ENCODE measurements around the gene CMTM3. TPM values are rescaled to one million over a fixed set of nuclear protein-coding genes. Genes with fewer than 3 reads are reported as not detected.

The CMTM3 gene
- total and polyA plus RNA-seq, 2 experiments from 2014 or later: 32.6 to 47.0 TPM

DNA sequence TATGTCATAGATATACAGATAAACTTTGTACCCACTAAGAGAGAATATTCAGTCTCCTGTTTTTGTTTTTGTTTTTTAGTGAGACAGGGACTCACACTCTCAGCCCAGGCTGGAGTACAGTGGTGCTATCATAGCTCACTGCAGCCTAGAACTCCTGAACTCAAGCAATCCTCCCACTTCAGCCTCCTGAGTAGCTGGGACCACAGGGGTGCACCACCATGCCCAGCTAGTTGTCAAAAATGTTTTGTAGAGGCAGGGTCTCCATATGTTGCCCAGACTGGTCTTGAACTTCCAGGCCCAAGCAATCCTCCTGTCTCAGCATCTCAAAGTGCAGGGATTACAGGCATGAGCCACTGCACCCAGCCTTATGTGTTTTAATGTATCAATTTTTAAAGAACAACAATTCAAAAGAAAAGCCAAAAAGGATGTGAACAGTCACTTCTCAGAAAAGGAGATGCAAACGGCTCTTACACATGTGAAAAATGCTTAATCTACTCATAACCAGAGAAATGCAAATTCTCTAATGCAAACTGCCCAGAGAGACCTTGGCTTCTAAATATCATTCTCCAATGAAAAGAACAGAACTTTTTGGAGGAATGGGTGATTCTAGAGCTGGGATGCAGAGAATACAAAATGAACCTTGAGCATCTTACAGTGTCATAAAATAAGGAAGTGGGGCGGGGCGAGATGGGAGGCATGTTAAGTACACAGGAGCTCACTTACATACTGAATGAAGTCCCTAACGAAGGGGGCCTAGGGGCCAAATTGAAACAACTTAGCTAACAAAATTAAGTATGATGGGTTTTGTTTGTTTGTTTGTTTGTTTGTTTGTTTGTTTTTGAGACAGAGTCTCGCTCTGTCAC is 7.3 kb upstream of the CMTM3 start:
- H3F3A ChIP-seq (ENCODE audit: insufficient read depth): no peaks in the 10 kb centered on the region
- H3K36me3 ChIP-seq (ENCODE audit: low read depth): no peaks in the 10 kb centered on the region
- WGBS, 2 experiments (ENCODE audit: low coverage in 1 of 2, low lambda C conversion rate in 2 of 2, missing lambda C conversion rate in 2 of 2): 72 to 74% methylated on average over 5 of the region's 5 CpGs
- H3K27ac ChIP-seq: no peak overlapping the region
- no peaks in the 10 kb centered on the region for H3K9me2 ChIP-seq (ENCODE audit: insufficient read depth)
- H3K4me3 ChIP-seq: no peak overlapping the region
- H3K4me1 ChIP-seq (ENCODE audit: insufficient read depth): no peaks in the 10 kb centered on the region
- no peak overlapping the region for H3K4me2 ChIP-seq (ENCODE audit: unreplicated experiment)
- no peak for DNase-seq
- in situ Hi-C loops (cut with MboI): no loop called here
- no peaks in the 10 kb centered on the region for H4K20me1 ChIP-seq (ENCODE audit: insufficient read depth)
- no peaks in the 10 kb centered on the region for H3K27me3 ChIP-seq (replicated peaks; ENCODE audit: insufficient read depth)
- H3K79me2 ChIP-seq (ENCODE audit: insufficient read depth): no peaks in the 10 kb centered on the region
- no peaks in the 10 kb centered on the region for H3K9me3 ChIP-seq (ENCODE audit: low read depth)
- H3K9ac ChIP-seq: no peak overlapping the region
- TF ChIP-seq EZH2phosphoT487 (IDR thresholded peaks at IDR 0.05; ENCODE audit: insufficient read depth, low read depth) (no peak), EZH2 (IDR thresholded peaks at IDR 0.05; ENCODE audit: insufficient read depth, poor library complexity, severe bottlenecking) (no peak)
- H2AFZ ChIP-seq: no peak overlapping the region

DNA sequence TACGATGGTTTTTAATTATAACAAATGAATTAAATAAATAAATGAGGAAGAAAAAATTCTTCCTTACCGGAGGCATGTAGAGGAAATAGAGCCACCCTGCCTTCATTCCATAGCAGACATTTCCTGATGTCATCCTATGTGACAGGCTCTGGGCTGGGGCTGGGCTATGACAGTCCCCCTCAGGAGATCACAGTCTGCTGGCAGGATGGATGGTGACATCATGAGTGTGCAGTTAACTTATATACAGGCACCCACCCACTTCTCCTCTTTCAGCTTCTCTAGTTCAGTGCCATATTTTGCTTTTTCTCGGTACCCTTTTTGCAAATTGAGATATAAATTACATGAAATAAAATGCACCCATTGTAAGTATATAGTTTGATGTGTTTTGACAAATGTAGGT is 6.4 kb upstream of the CMTM3 start:
- no peaks in the 10 kb centered on the region for H3K4me1 ChIP-seq (ENCODE audit: insufficient read depth)
- H3K79me2 ChIP-seq (ENCODE audit: insufficient read depth): no peaks in the 10 kb centered on the region
- no peaks in the 10 kb centered on the region for H4K20me1 ChIP-seq (ENCODE audit: insufficient read depth)
- H3K9me2 ChIP-seq (ENCODE audit: insufficient read depth): no peaks in the 10 kb centered on the region
- 94 to 95% methylated on average over 3 of the region's 3 CpGs for WGBS, 2 experiments (ENCODE audit: low coverage in 1 of 2, low lambda C conversion rate in 2 of 2, missing lambda C conversion rate in 2 of 2)
- in situ Hi-C loops (cut with MboI): no loop called here
- TF ChIP-seq EZH2phosphoT487 (IDR thresholded peaks at IDR 0.05; ENCODE audit: insufficient read depth, low read depth) (no peak), EZH2 (IDR thresholded peaks at IDR 0.05; ENCODE audit: insufficient read depth, poor library complexity, severe bottlenecking) (no peak)
- H3K9me3 ChIP-seq (ENCODE audit: low read depth): no peaks in the 10 kb centered on the region
- H2AFZ ChIP-seq: no peak overlapping the region
- no peak overlapping the region for H3K4me2 ChIP-seq (ENCODE audit: unreplicated experiment)
- H3K4me3 ChIP-seq: no peak overlapping the region
- DNase-seq: no peak
- no peak overlapping the region for H3K27ac ChIP-seq
- H3K27me3 ChIP-seq (replicated peaks; ENCODE audit: insufficient read depth): no peaks in the 10 kb centered on the region
- H3K9ac ChIP-seq: no peak overlapping the region
- no peaks in the 10 kb centered on the region for H3F3A ChIP-seq (ENCODE audit: insufficient read depth)
- no peaks in the 10 kb centered on the region for H3K36me3 ChIP-seq (ENCODE audit: low read depth)

DNA sequence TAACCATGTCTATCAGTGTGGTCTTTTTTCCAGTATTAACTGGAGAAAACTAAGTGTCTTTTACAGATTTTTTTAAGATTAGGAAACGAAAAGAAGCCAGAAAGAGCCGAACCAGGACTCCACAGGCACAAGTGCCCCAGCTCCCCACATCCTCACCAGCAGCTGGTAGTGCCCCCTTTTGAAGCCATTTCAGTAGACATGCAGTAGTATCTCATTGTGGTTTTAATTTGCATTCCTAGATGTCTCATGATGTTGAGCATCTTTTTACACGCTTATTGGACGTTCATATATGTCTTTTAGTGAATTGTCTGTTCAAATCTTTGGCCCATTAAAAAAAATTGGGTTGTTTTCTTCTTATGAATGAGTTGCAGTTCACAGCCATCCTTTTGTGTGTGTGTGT is 4.8 kb upstream of the CMTM3 start:
- Histone ChIP-seq H4K20me1 (ENCODE audit: insufficient read depth) (no peaks in the 10 kb centered on the region), H3K4me1 (ENCODE audit: insufficient read depth) (no peaks in the 10 kb centered on the region), H3F3A (ENCODE audit: insufficient read depth) (no peaks in the 10 kb centered on the region), H3K9me3 (ENCODE audit: low read depth) (no peaks in the 10 kb centered on the region), H3K27ac (no peak overlapping the region), H3K9me2 (ENCODE audit: insufficient read depth) (no peaks in the 10 kb centered on the region), H3K4me3 (no peak overlapping the region), H3K9ac (no peak overlapping the region), H3K27me3 (replicated peaks; ENCODE audit: insufficient read depth) (no peaks in the 10 kb centered on the region), H2AFZ (no peak overlapping the region), H3K4me2 (ENCODE audit: unreplicated experiment) (no peak overlapping the region), H3K36me3 (ENCODE audit: low read depth) (no peaks in the 10 kb centered on the region), H3K79me2 (ENCODE audit: insufficient read depth) (no peaks in the 10 kb centered on the region)
- TF ChIP-seq EZH2 (IDR thresholded peaks at IDR 0.05; ENCODE audit: insufficient read depth, poor library complexity, severe bottlenecking) (no peak), EZH2phosphoT487 (IDR thresholded peaks at IDR 0.05; ENCODE audit: insufficient read depth, low read depth) (no peak)
- in situ Hi-C loops (cut with MboI): no loop called here
- WGBS, 2 experiments (ENCODE audit: low coverage in 1 of 2, low lambda C conversion rate in 2 of 2, missing lambda C conversion rate in 2 of 2): 78 to 80% methylated on average over 4 of the region's 4 CpGs
- DNase-seq: no peak

DNA sequence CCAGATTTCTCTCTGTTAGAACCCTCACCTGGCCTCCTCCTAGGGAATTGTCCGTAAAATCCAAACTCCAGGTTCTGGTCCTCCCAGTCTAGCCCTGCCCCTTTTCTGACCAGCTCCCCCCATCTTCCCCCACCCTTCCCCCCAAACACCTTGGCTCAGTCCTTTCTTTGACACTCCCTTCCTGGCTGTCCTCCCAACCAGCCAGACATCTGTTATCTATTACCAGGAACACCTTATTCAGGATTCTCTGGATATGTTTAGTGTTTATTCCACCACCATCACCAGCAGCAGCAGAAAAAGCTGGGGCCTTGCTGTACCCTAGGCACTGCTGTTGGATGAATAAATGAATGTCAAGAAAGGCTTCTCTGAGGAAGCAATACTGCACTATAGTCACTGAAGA is 4.0 kb upstream of the CMTM3 start:
- TF ChIP-seq EZH2 (IDR thresholded peaks at IDR 0.05; ENCODE audit: insufficient read depth, poor library complexity, severe bottlenecking): no peak
- TF ChIP-seq EZH2phosphoT487 (IDR thresholded peaks at IDR 0.05; ENCODE audit: insufficient read depth, low read depth): no peak
- Histone ChIP-seq H2AFZ (no peak overlapping the region), H3K4me1 (ENCODE audit: insufficient read depth) (no peaks in the 10 kb centered on the region), H3F3A (ENCODE audit: insufficient read depth) (no peaks in the 10 kb centered on the region), H3K4me2 (ENCODE audit: unreplicated experiment) (no peak overlapping the region), H3K9ac (no peak overlapping the region), H3K27me3 (replicated peaks; ENCODE audit: insufficient read depth) (no peaks in the 10 kb centered on the region), H3K27ac (no peak overlapping the region), H3K79me2 (ENCODE audit: insufficient read depth) (peaks cover 7% of the 10 kb centered on the region; the same call in 1 of the 2 replicates), H4K20me1 (ENCODE audit: insufficient read depth) (no peaks in the 10 kb centered on the region), H3K9me2 (ENCODE audit: insufficient read depth) (no peaks in the 10 kb centered on the region), H3K9me3 (ENCODE audit: low read depth) (no peaks in the 10 kb centered on the region), H3K4me3 (no peak overlapping the region), H3K36me3 (ENCODE audit: low read depth) (no peaks in the 10 kb centered on the region)
- WGBS, 2 experiments (ENCODE audit: low coverage in 1 of 2, low lambda C conversion rate in 2 of 2, missing lambda C conversion rate in 2 of 2): 100% methylated on average over 1 of the region's 1 CpG
- in situ Hi-C loops (cut with MboI): no loop called here
- DNase-seq: no peak

Measured in GM23248 (cell line).